ENCODE measurements around the gene SFI1.
"Not testable (repeated sequence)": the region's sequence is repeated elsewhere in the genome, so short reads cannot be mapped to it uniquely, and the experiment has no call there.

The SFI1 gene

GRCh38 chr22:31588970-31589675 lies 92.8 kb downstream of the SFI1 start:
- DNase-seq (ENCODE audit: low read depth in 2 of 3, low spot score in 2 of 3): no peak

- not testable (repeated sequence) for DNase-seq (ENCODE audit: low read depth in 2 of 3, low spot score in 2 of 3)
Measured at GRCh38 chr22:31590161-31590560, 93.8 kb downstream of the SFI1 start.

GRCh38 chr22:31595271-31595670 lies 98.9 kb downstream of the SFI1 start:
- DNase-seq (ENCODE audit: low read depth in 2 of 3, low spot score in 2 of 3): no peak

GRCh38 chr22:31602259-31602952 lies 106.1 kb downstream of the SFI1 start:
- DNase-seq (ENCODE audit: low read depth in 2 of 3, low spot score in 2 of 3): no peak

GRCh38 chr22:31603081-31603525 lies 106.8 kb downstream of the SFI1 start:
- DNase-seq (ENCODE audit: low read depth in 2 of 3, low spot score in 2 of 3): no peak

- no peak for DNase-seq (ENCODE audit: low read depth in 2 of 3, low spot score in 2 of 3)
Measured at GRCh38 chr22:31603574-31603973, 107.2 kb downstream of the SFI1 start.

- no peak for DNase-seq (ENCODE audit: low read depth in 2 of 3, low spot score in 2 of 3)
Measured at GRCh38 chr22:31604137-31604705, 107.9 kb downstream of the SFI1 start.

GRCh38 chr22:31604746-31605705 lies 108.7 kb downstream of the SFI1 start:
- no peak for DNase-seq (ENCODE audit: low read depth in 2 of 3, low spot score in 2 of 3)

- no peak for DNase-seq (ENCODE audit: low read depth in 2 of 3, low spot score in 2 of 3)
Measured at GRCh38 chr22:31605851-31606585, 109.7 kb downstream of the SFI1 start.

GRCh38 chr22:31607696-31608095 lies 111.4 kb downstream of the SFI1 start:
- no peak for DNase-seq (ENCODE audit: low read depth in 2 of 3, low spot score in 2 of 3)

GRCh38 chr22:31609716-31610115 lies 113.4 kb downstream of the SFI1 start:
- DNase-seq (ENCODE audit: low read depth in 2 of 3, low spot score in 2 of 3): no peak

GRCh38 chr22:31610611-31611010 lies 114.3 kb downstream of the SFI1 start:
- no peak for DNase-seq (ENCODE audit: low read depth in 2 of 3, low spot score in 2 of 3)

- no peak for DNase-seq (ENCODE audit: low read depth in 2 of 3, low spot score in 2 of 3)
Measured at GRCh38 chr22:31611061-31611760, 114.9 kb downstream of the SFI1 start.

GRCh38 chr22:31612891-31613285 lies 116.6 kb downstream of the SFI1 start:
- no peak for DNase-seq (ENCODE audit: low read depth in 2 of 3, low spot score in 2 of 3)

GRCh38 chr22:31613286-31613903 lies 117.1 kb downstream of the SFI1 start:
- no peak for DNase-seq (ENCODE audit: low read depth in 2 of 3, low spot score in 2 of 3)

GRCh38 chr22:31613904-31614296 lies 117.6 kb downstream of the SFI1 start:
- DNase-seq (ENCODE audit: low read depth in 2 of 3, low spot score in 2 of 3): no peak

- DNase-seq (ENCODE audit: low read depth in 2 of 3, low spot score in 2 of 3): no peak
Measured at GRCh38 chr22:31614781-31615490, 118.6 kb downstream of the SFI1 start.

- no peak for DNase-seq (ENCODE audit: low read depth in 2 of 3, low spot score in 2 of 3)
Measured at GRCh38 chr22:31615491-31615860, 119.1 kb downstream of the SFI1 start.

- no peak for DNase-seq (ENCODE audit: low read depth in 2 of 3, low spot score in 2 of 3)
Measured at GRCh38 chr22:31615940-31616314, 119.6 kb downstream of the SFI1 start.

All from activated CD8-positive, alpha-beta memory T cell treated with anti-CD3 and anti-CD28 coated beads for 48 hours (primary cell).